GM20431 (cell line): ENCODE data around the gene SSX4.
"Not testable (repeated sequence)": the region's sequence is repeated elsewhere in the genome, so short reads cannot be mapped to it uniquely, and the experiment has no call there.

Source experiments
- in situ Hi-C: fragments of 300-500 bp; cut with MseI, MboI; formaldehyde crosslinking; loops from one replicate; pipeline ENCODE4 v1.15.0; 2020; ENCODE audit warnings: low sequenced_read_pairs; ENCODE audit not compliant: unreplicated experiment

SSX4 gene, protein sequence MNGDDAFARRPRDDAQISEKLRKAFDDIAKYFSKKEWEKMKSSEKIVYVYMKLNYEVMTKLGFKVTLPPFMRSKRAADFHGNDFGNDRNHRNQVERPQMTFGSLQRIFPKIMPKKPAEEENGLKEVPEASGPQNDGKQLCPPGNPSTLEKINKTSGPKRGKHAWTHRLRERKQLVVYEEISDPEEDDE

DNA sequence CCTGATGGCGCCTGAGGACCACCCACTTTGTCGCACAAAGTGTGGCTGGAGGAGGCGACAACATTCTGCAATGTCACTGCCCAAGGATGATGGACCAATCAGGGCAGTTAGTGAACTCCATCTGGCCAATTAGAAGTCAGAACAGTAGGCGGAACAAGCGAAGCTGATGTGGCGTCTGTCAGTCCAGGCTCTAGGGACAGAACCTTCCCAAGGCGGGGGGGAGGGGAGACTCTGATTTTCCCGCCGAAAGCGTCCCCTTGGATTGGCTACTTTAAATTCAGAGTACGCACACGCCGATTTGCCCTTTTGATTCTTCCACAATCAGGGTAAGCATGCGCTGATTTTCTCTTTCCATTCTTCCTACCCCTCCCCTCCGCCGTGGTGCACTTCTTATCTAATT lies at the start of gene SSX4:
TSS of gene SSX4 (plus strand) at position 301 of the 400 bp plus-strand sequence. CDS start 515 bp downstream, outside the sequence.
- in situ Hi-C loops = not testable (repeated sequence)

DNA sequence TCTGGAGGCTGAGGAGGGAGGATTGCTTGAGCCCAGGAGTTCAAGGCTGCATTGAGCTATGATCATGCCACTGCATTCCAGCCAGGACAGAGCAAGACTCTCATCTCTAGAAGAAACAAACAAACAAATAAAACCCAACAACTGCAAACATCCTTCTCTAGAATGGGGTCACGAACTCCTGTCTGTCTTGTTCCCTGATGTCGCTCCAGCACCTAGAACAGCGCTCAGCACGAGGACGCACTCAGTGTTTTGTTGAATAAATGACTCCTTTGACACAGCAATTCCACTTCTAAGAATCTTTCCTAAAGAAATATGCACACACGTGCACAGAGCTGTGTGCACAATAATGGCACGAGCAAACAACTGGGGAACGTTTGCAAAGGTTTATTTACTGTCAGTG lies 37.3 kb upstream of the SSX4 start:
- in situ Hi-C loops = not testable (repeated sequence)

DNA sequence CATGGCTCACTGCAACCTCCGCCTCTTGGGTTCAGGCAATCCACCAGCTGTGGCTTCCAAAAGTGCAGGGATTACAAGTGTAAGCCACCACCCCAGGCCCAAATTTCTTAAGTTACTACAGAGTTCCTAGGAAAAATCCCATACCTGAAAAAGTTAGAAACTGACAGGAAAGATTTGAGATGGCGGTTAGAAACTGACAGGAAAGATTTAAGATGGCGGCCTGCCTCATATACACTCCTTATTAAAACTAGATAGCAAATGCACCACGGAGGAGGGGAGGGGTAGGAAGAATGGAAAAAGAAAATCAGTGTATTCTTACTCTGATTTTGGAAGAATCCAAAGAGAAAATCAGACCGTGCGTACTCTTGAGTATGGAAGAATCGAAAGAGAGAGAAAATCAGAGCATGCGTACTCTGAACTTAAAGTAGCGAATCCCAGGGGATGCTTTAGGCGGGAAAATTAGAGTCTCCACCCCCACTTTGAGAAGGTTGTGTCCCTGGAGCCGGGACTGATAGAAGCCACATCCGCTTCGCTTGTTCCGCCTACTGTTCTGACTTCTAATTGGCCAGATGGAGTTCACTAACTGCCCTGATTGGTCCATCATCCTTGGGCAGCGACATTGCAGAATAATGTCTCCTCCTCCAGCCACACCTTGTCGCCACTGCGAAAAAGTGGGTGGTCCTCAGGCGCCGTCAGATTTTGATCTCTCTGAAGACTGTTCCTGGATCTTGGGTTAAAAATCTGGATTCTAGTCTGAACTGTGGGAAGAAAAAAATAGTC lies 26.8 kb upstream of the SSX4 start, which contains the start of gene SSX3:
TSS of gene SSX3 (minus strand) at position 389 of the 780 bp plus-strand sequence. CDS start 1,454 bp downstream, outside the sequence.
- in situ Hi-C loops = not testable (repeated sequence)

DNA sequence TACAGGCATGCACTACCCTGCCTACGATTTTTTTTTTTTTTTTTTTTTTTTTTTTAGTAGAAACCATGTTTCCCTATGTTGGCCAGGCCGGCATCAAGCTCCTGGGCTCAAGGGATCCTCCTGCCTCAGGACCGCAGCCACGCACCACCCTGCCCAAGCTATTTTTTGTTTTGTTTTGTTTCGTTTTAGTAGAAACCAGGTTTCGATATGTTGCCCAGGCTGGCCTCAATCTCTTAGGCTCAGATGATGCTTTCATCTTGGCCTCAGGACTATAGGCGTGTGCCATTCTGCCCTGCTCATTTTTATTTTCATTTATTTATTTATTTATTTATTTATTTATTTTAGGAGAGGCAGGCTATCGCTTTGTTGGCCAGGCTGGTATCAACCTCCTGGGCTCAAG lies 25.7 kb upstream of the SSX4 start:
- in situ Hi-C loops = no loop called here

DNA sequence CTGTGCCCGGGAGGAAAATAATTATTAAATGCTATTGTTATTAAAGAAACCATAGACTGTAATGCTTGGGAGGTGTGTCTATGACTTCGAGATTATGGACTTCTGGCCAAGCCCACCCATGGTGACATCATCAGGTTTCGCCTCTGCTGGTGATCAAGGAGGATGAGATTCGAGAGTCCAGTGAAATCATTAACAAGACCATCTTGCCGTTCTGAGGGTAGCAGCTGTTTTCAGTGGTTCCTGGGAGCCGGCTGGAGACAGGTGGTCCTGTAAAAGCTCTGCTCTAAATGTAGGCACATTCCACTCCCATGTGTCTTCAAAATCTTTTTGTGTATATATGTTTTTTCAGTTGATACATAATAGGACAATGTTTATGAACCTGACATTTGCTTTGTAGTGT lies 24.1 kb upstream of the SSX4 start:
- in situ Hi-C loops = not testable (repeated sequence)

DNA sequence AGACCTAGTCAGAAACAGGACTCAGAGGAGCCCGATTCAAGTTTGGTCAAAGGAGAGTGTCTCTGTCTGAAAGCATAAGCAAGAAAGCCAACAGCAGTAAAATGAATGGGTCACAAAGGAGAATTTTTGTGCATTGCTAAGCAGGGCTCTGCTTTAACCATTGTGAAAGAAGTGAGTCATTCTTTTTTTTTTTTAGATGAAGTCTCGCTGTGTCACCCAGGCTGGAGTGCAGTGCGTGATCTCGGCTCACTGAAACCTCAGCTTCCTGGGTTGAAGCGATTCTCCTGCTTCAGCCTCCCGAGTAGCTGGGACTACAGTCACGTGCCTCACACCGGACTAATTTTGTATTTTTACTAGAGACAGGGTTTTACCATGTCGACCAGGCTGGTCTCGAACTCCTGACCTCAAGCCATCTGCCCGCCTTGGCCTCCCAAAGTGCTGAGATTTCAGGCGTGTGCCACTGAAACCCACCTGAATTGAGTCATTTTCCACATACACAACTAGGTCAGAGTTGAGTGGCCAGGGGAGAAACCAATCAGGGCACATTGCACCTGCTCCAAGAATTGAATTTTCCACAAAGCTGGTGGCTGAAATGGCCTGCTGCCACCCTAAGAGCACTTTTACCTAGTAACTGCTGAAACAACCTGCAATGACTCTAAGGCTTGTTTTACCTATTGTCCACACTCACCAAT lies 15.5 kb upstream of the SSX4 start:
- in situ Hi-C loops = not testable (repeated sequence)

DNA sequence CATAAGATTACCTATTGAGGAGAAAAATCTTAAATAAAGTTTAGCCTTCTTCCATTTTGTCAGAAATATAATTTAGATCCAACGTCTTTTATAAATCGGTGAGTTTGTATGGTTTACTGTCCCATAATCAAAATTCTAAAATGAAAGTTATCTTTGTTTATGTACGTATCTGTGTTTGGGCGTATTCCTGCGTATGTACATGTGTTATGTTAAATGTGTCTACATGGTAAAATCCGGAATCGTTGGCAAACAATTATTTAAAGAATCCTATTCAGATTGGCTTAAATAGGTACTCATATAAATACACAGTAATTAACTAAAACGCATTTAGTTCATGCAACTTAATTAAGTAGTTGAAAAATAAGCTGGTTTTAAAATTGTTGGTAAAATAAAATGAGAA lies 12.9 kb upstream of the SSX4 start:
- in situ Hi-C loops = not testable (repeated sequence)

DNA sequence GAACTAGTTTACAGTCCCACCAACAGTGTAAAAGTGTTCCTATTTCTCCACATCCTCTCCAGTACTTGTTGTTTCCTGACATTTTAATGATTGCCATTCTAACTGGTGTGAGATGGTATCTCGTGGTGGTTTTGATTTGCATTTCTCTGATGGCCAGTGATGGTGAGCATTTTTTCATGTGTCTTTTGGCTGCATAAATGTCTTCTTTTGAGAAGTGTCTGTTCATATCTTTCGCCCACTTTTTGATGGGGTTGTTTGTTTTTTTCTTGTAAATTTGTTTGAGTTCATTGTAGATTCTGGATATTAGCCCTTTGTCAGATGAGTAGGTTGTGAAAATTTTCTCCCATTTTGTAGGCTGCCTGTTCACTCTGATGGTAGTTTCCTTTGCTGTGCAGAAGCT lies 13.6 kb downstream of the SSX4 start:
- in situ Hi-C loops = not testable (repeated sequence)

DNA sequence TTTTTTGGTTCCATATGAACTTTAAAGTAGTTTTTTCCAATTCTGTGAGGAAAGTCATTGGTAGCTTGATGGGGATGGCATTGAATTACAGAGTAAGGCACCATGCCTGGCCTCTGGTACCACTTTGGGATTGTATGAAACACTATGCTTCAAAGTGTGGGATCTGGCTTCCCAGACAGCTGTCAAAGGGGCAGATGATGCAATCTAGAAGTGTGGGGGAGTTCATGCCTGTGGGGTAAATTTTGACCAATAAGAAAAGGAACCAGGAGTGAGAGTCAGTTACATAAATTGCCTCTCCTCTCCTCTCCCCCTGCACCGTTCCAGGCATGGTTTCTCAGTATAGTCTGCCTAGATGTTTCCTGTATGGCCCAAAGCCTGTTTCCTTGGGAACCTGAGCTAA lies 14.5 kb downstream of the SSX4 start:
- in situ Hi-C loops = not testable (repeated sequence)

DNA sequence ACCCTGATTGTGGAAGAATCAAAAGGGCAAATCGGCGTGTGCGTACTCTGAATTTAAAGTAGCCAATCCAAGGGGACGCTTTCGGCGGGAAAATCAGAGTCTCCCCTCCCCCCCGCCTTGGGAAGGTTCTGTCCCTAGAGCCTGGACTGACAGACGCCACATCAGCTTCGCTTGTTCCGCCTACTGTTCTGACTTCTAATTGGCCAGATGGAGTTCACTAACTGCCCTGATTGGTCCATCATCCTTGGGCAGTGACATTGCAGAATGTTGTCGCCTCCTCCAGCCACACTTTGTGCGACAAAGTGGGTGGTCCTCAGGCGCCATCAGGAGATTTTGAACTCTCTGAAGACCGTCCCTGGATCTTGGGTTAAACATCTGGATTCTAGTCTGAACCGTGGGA lies 28.5 kb downstream of the SSX4 start, which contains the start of gene SSX4B:
TSS of gene SSX4B (minus strand) at position 101 of the 400 bp plus-strand sequence. CDS start 588 bp downstream, outside the sequence.
- in situ Hi-C loops = not testable (repeated sequence)

DNA sequence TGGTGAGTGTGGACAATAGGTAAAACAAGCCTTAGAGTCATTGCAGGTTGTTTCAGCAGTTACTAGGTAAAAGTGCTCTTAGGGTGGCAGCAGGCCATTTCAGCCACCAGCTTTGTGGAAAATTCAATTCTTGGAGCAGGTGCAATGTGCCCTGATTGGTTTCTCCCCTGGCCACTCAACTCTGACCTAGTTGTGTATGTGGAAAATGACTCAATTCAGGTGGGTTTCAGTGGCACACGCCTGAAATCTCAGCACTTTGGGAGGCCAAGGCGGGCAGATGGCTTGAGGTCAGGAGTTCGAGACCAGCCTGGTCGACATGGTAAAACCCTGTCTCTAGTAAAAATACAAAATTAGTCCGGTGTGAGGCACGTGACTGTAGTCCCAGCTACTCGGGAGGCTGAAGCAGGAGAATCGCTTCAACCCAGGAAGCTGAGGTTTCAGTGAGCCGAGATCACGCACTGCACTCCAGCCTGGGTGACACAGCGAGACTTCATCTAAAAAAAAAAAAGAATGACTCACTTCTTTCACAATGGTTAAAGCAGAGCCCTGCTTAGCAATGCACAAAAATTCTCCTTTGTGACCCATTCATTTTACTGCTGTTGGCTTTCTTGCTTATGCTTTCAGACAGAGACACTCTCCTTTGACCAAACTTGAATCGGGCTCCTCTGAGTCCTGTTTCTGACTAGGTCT lies 43.8 kb downstream of the SSX4 start:
- in situ Hi-C loops = not testable (repeated sequence)

DNA sequence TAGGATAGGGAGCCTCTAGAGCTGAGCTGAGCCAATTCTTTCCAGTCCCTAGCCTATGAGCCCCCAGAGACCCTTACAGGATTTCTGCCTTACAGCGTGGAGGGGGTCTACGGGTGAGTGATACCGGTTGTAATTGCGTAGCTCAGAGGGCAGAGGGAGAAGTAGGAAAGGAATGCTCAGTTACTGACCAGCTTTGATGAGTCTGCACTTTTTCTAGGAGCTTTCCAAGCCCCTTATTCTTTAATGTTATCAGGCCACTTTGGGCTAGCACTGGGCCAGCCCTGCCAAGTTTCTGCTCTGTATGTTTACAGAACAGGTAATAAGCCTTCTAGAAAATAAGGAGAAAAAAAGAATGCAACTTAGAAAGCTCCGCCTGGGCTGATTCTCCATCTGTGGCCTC lies 46.3 kb downstream of the SSX4 start:
- in situ Hi-C loops = not testable (repeated sequence)

DNA sequence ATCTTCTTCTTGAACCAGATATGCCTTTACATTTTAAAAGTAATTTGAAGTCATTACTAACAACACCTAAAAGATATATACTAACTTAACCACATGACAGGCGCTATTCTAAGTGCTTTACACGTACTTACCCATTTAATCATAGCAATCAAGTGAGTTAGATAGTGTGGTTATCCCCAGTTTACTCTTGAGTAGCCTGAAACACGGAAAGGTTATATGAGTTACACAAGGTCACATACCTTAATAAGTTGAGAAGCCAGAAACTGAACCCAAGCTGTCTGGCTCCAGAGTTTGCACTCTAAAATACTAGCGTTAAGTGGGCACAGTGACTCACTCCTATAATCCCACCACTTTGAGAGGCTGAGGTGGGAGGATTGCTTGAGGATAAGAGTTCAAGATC lies 46.8 kb downstream of the SSX4 start:
- in situ Hi-C loops = not testable (repeated sequence)

DNA sequence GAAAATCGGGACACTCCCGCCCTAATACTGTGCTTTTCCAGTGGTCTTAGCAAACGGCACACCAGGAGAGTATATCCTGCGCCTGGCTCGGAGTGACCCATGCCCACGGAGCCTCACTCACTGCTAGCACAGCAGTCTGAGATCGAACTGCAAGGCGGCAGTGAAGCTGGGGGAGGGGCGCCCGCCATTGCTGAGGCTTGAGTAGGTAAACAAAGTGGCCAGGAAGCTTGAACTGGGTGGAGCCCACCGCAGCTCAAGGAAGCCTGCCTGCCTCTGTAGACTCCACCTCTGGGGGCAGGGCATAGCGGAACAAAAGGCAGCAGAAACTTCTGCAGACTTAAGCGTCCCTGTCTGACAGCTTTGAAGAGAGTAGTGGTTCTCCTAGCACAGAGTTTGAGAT lies 50.4 kb downstream of the SSX4 start:
- in situ Hi-C loops = not testable (repeated sequence)
